ENCODE data around the gene PGRMC2. TPM values are rescaled to one million over a fixed set of nuclear protein-coding genes. Genes with fewer than 3 reads are reported as not detected.

The PGRMC2 gene
- polyA plus RNA-seq, 3 donors: 6.3 to 13.9 (median 7.3) TPM

DNA sequence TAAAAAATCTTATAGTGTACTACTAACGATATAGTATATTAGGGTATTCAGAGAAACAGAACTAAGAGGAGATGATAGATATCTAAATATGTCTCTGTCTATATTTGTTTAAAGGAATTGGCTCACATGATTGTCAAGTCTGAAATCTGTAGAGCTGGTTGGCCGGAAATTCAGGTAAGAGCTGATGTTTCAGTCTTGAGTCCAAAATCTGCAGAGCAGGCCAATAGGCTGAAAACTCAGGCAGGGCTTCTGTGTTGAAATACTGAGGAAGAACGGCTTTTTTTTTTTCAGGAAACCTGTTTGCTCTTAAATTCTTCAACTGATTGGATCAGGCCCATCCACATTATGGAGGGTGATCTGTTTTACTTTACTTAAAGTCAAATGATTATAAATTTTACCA lies 31.7 kb downstream of the PGRMC2 start:
- Histone ChIP-seq H2AFZ (ENCODE audit: insufficient read depth, low read depth, low read length, poor library complexity, severe bottlenecking) (no peak overlapping the region), H3K27ac (ENCODE audit: low read depth in 1 of 2, low read length in 2 of 2) (no peak overlapping the region), H3K36me3 (replicated peaks in 1 of 2; ENCODE audit: control insufficient read depth in 1 of 2, insufficient read depth in 2 of 2, low read length in 2 of 2) (no peaks in the 10 kb centered on the region), H3K4me1 (ENCODE audit: control insufficient read depth in 1 of 2, insufficient read depth in 2 of 2, low read length in 2 of 2) (no peaks in the 10 kb centered on the region), H3K9me3 (replicated peaks in 1 of 2; ENCODE audit: control insufficient read depth in 1 of 2, insufficient read depth in 1 of 2, low read length in 2 of 2) (peaks cover 7 to 18% of the 10 kb centered on the region in 2 donors), H4K20me1 (ENCODE audit: insufficient read depth, low read length) (no peaks in the 10 kb centered on the region), H3K4me2 (replicated peaks; ENCODE audit: extremely low read depth, low read length, poor library complexity, severe bottlenecking) (no peak overlapping the region), H3K79me2 (ENCODE audit: insufficient read depth, low read length) (no peaks in the 10 kb centered on the region), H3K4me3 (replicated peaks in 1 of 3; ENCODE audit: low read depth in 2 of 3, low read length in 3 of 3) (no peak overlapping the region), H3K27me3 (ENCODE audit: control insufficient read depth in 2 of 2, insufficient read depth in 2 of 2, low read length in 2 of 2) (no peaks in the 10 kb centered on the region), H3K9ac (ENCODE audit: insufficient read depth, low read length, poor library complexity, severe bottlenecking) (no peak overlapping the region)
- no peak for DNase-seq
- H3K27ac Mint-ChIP-seq: no peak overlapping the region
- peaks cover 6 to 26% (median 22%) of the 10 kb centered on the region in 7 donors for H3K9me3 Mint-ChIP-seq
- TF ChIP-seq, protein P1, sequence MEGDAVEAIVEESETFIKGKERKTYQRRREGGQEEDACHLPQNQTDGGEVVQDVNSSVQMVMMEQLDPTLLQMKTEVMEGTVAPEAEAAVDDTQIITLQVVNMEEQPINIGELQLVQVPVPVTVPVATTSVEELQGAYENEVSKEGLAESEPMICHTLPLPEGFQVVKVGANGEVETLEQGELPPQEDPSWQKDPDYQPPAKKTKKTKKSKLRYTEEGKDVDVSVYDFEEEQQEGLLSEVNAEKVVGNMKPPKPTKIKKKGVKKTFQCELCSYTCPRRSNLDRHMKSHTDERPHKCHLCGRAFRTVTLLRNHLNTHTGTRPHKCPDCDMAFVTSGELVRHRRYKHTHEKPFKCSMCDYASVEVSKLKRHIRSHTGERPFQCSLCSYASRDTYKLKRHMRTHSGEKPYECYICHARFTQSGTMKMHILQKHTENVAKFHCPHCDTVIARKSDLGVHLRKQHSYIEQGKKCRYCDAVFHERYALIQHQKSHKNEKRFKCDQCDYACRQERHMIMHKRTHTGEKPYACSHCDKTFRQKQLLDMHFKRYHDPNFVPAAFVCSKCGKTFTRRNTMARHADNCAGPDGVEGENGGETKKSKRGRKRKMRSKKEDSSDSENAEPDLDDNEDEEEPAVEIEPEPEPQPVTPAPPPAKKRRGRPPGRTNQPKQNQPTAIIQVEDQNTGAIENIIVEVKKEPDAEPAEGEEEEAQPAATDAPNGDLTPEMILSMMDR (IDR thresholded peaks at IDR 0.05): no peak
- peaks cover 0 to 6% (median 5%) of the 10 kb centered on the region in 3 donors for H3K27me3 Mint-ChIP-seq (ENCODE audit: low read depth in 3 of 3)
- 100% methylated on average over 1 of the region's 3 CpGs for WGBS (ENCODE audit: insufficient coverage)
- H3K4me3 Mint-ChIP-seq: no peak overlapping the region
- intact Hi-C loops (cut with micrococcal nuclease): no loop called here
- H3K36me3 Mint-ChIP-seq: no peaks in the 10 kb centered on the region
- no peaks in the 10 kb centered on the region for H3K4me1 Mint-ChIP-seq

DNA sequence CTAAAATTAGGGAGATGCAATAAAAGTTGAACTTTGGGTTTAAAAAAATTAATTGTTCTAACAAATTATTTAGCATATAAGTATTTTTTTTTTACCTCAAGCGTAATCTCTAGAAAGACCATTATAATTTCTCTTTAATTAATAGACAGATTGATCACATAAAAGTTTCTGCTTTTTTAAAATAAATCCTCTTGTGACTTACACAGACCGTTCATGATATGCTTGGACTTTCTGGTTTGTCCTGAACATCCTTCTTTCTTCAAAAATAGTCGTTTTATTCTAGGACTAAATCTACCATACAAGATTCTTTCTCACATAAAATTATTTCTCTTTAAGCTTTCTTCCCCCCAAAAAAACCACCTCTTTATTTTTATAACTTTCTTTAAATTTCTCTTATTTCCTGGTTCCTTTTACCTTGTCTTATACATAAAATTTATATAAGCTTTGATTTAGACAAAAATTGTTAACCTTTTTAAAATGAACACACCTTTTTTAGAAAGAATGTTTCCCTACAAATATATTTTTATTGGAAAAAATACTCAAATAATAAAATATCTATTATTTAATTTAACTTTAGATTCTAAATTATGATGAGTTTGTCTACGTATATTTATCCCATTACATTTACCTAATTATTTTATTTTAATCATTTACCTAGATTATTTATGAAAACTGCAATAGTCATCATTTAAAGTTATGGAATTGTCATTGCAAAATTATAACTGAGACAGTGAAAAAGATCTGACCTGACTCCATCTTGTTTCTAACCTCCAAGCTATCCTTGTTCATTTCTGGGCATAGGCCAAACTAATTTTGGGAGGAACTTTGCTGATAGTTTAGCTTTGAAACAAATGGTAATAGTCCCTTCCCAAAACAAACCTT lies 37.6 kb downstream of the PGRMC2 start:
- Histone ChIP-seq H3K36me3 (replicated peaks in 1 of 2; ENCODE audit: control insufficient read depth in 1 of 2, insufficient read depth in 2 of 2, low read length in 2 of 2) (no peaks in the 10 kb centered on the region), H4K20me1 (ENCODE audit: insufficient read depth, low read length) (no peaks in the 10 kb centered on the region), H3K4me2 (replicated peaks; ENCODE audit: extremely low read depth, low read length, poor library complexity, severe bottlenecking) (no peak overlapping the region), H3K9me3 (replicated peaks in 1 of 2; ENCODE audit: control insufficient read depth in 1 of 2, insufficient read depth in 1 of 2, low read length in 2 of 2) (peaks cover 12 to 20% of the 10 kb centered on the region in 2 donors), H3K27me3 (ENCODE audit: control insufficient read depth in 2 of 2, insufficient read depth in 2 of 2, low read length in 2 of 2) (no peaks in the 10 kb centered on the region), H3K79me2 (ENCODE audit: insufficient read depth, low read length) (no peaks in the 10 kb centered on the region), H3K9ac (ENCODE audit: insufficient read depth, low read length, poor library complexity, severe bottlenecking) (no peak overlapping the region), H3K4me3 (replicated peaks in 1 of 3; ENCODE audit: low read depth in 2 of 3, low read length in 3 of 3) (no peak overlapping the region), H3K4me1 (ENCODE audit: control insufficient read depth in 1 of 2, insufficient read depth in 2 of 2, low read length in 2 of 2) (no peaks in the 10 kb centered on the region), H3K27ac (ENCODE audit: low read depth in 1 of 2, low read length in 2 of 2) (no peak overlapping the region), H2AFZ (ENCODE audit: insufficient read depth, low read depth, low read length, poor library complexity, severe bottlenecking) (no peak overlapping the region)
- DNase-seq: no peak
- Mint-ChIP-seq H3K4me3 (no peak overlapping the region), H3K36me3 (no peaks in the 10 kb centered on the region), H3K27me3 (ENCODE audit: low read depth in 3 of 3) (peaks cover 0 to 5% (median 3%) of the 10 kb centered on the region in 3 donors), H3K27ac (no peak overlapping the region), H3K9me3 (peaks cover 8 to 41% (median 24%) of the 10 kb centered on the region in 7 donors), H3K4me1 (no peaks in the 10 kb centered on the region)
- intact Hi-C loops (cut with micrococcal nuclease): no loop called here
- 100% methylated on average over 1 of the region's 4 CpGs for WGBS (ENCODE audit: insufficient coverage)
- TF ChIP-seq, protein P1 (IDR thresholded peaks at IDR 0.05): no peak

All from CD14-positive monocyte (primary cell).